ENCODE data around the gene SPACDR. TPM values are rescaled to one million over a fixed set of nuclear protein-coding genes. Genes with fewer than 3 reads are reported as not detected.

The SPACDR gene
- total and polyA plus RNA-seq, 2 donors (not counting 1 experiment from before 2014, with no cell fraction given): 2.1 to 3.7 TPM

DNA sequence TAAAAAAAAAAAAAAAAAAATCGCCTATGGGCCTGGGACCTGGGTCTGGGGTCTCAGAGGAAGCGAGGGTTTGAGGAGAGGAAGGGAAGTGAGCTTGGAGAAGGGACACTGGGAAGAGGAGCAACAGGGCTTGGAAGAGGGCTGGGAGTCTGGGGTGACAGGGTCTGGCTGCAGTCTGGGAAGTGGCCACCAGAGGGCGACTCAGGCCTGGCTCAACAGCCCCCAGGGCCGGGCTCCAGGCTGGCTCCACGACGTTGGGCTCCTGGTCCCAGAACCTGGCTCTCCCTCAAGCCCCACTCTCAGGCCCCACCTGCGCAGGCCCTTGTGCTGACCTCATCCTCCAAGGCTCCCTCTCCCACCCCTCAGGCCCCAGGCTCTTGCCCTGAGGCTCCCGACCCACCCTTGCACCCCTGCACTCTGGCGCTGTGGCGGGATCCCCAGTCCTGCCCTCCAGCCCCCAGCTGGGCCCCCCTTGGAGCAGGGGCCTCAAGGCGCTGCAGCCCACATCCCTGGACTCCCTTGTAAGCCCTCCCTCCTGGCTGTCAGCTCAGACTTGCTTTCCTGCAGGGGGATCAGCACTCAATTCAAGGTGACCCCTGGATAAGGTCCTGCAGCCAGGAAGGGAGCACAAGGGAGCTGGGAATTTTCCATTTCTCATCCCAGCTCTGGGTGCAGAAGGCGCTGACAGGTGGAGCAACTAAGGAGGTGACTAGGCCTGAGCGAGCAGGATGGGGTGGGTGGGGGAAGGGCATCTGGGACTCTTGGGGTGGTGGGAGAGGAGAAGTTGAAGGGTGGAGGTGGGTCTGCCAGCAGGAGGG is 5.4 kb upstream of the SPACDR start:
- ChIA-PET CTCF (interaction anchor here (0.7 to 4.3 kb wide), 30 partner anchors 8 to 383 kb away, joined by 3 to 80 read pairs (median 5); partner anchors contain the start of genes FBXO24, NYAP1, SLC12A9 and TSC22D4), POLR2A (interaction anchor here (0.6 to 0.8 kb wide), 4 partner anchors 9 to 303 kb away, joined by 3 to 4 read pairs (median 4); partner anchors contain the start of gene TSC22D4)
- Histone ChIP-seq H2AFZ (ENCODE audit: insufficient read depth, low read depth, low read length, poor library complexity, severe bottlenecking) (no peak overlapping the region), H3K9ac (ENCODE audit: low read length) (no peak overlapping the region), H3K27me3 (replicated peaks in 1 of 4; ENCODE audit: control extremely low read depth in 1 of 4, control insufficient read depth in 3 of 4, insufficient read depth in 4 of 4, low read length in 3 of 4) (no peaks in the 10 kb centered on the region), H3K4me2 (replicated peaks; ENCODE audit: low read depth, low read length, poor library complexity, severe bottlenecking) (peak overlapping the region; percentile 17), H4K20me1 (ENCODE audit: control insufficient read depth, insufficient read depth, low read length, poor library complexity, severe bottlenecking) (peaks cover 57% of the 10 kb centered on the region), H3K79me2 (ENCODE audit: control insufficient read depth, insufficient read depth, low read length) (peaks cover 25% of the 10 kb centered on the region), H3K27ac (ENCODE audit: low read length in 2 of 2) (no peak overlapping the region), H3K9me3 (ENCODE audit: control extremely low read depth in 1 of 3, control insufficient read depth in 2 of 3, insufficient read depth in 1 of 3, low read length in 2 of 3) (no peaks in the 10 kb centered on the region), H3K4me1 (ENCODE audit: control insufficient read depth in 2 of 2, insufficient read depth in 2 of 2, low read length in 2 of 2) (peaks cover 9 to 21% of the 10 kb centered on the region in 2 donors), H3K4me3 (ENCODE audit: control extremely low read depth in 1 of 5, extremely low read depth in 1 of 5, insufficient read depth in 1 of 5, low read depth in 2 of 5, low read length in 4 of 5) (no peak overlapping the region), H3K36me3 (replicated peaks in 1 of 2; ENCODE audit: control extremely low read depth in 1 of 2, control insufficient read depth in 1 of 2, extremely low read depth in 1 of 2, insufficient read depth in 2 of 2, low read length in 1 of 2) (peaks cover 4 to 48% of the 10 kb centered on the region in 2 experiments)
- Mint-ChIP-seq H3K9me3 (ENCODE audit: insufficient read depth) (no peaks in the 10 kb centered on the region), H3K27me3 (no peaks in the 10 kb centered on the region), H3K27ac (peak overlapping the region; percentile 53), H3K4me3 (no peak overlapping the region), H3K4me1 (peaks cover 24% of the 10 kb centered on the region)
- WGBS (ENCODE audit: insufficient coverage): 29% methylated on average over 9 of the region's 13 CpGs
- DNase-seq (peak; percentile 84), ATAC-seq (ENCODE audit: low read depth) (peak; percentile 90)
- no peak for TF ChIP-seq EZH2 (IDR thresholded peaks at IDR 0.05; ENCODE audit: borderline replicate concordance, insufficient read depth, low read depth, low read length, poor library complexity, severe bottlenecking)
- TF ChIP-seq, protein P1, sequence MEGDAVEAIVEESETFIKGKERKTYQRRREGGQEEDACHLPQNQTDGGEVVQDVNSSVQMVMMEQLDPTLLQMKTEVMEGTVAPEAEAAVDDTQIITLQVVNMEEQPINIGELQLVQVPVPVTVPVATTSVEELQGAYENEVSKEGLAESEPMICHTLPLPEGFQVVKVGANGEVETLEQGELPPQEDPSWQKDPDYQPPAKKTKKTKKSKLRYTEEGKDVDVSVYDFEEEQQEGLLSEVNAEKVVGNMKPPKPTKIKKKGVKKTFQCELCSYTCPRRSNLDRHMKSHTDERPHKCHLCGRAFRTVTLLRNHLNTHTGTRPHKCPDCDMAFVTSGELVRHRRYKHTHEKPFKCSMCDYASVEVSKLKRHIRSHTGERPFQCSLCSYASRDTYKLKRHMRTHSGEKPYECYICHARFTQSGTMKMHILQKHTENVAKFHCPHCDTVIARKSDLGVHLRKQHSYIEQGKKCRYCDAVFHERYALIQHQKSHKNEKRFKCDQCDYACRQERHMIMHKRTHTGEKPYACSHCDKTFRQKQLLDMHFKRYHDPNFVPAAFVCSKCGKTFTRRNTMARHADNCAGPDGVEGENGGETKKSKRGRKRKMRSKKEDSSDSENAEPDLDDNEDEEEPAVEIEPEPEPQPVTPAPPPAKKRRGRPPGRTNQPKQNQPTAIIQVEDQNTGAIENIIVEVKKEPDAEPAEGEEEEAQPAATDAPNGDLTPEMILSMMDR (IDR thresholded peaks at IDR 0.05): peak; percentile 87
- intact Hi-C loops (cut with micrococcal nuclease): loop anchor here (1.0 to 10.0 kb wide), 5 partner anchors 10 to 256 kb away; partner anchors contain the start of genes NYAP1, POP7 and TSC22D4
